GM21723 (cell line): Measurements from ENCODE around the gene ALKBH5.

Experiments used
- ATAC-seq: cut with Tn5 transposase; IDR thresholded peaks from one replicate; pipeline ENCODE4 v1.9.1; 2021; ENCODE audit warnings: mild to moderate bottlenecking, moderate library complexity; ENCODE audit not compliant: unreplicated experiment

The ALKBH5 gene

GRCh38 chr17:18238299-18238698 is 54.7 kb downstream of the ALKBH5 start:
- no peak for ATAC-seq

DNA sequence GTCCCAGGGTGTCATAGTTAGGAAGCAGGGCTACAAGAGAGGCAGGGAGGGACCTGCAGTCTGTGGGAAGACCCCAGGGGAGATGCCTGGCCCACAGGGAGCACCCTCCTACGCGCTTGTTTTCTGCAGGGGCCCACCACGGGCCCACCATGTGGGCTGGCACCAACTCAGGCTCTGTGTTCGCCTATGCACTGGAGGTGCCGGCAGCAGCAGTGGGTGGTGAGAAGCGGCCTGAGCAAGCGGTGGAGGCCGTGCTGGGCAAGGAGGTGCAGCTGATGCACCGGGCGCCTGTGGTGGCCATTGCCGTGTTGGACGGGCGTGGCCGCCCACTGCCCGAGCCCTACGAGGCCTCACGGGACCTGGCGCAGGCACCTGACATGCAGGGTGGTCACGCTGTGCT is 56.8 kb downstream of the ALKBH5 start:
- no peak for ATAC-seq

GRCh38 chr17:18241229-18241871 is 57.7 kb downstream of the ALKBH5 start:
- no peak for ATAC-seq

DNA sequence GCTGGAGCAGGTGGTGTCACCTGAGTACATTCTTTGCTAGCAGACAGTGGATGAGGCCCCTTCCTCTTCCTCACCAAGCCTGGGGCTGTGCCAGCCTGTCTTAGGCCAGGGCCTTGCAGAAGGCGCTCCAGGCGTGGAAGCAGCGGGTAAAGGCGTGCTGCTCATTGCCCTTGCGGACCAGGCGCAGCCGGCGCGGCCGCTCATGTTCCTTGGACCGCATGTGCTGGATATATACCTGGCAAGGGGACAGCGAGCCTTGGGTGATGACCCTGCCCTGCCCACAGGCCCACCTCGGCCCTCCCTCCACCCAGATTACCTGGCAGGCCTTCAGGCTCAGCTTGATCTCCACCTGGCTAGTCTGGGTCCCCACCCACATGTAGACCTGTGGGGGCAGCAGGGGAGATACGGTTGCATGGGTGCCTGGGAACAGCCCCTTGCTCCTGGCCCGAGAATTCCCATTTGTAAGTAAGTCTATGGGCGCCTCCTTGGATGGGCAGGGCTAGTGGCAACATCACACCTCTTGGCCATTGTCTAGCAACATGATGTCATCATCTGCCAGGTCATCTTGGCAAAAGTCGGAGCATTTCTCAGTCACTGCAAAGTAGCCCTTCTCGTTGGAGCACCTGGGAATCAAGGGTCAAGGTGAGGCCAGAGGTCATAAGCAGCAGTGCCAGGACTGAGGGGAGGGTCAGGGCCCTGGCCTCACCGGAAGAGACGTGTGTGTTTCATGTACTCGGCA is 61.6 kb downstream of the ALKBH5 start:
- no peak for ATAC-seq

DNA sequence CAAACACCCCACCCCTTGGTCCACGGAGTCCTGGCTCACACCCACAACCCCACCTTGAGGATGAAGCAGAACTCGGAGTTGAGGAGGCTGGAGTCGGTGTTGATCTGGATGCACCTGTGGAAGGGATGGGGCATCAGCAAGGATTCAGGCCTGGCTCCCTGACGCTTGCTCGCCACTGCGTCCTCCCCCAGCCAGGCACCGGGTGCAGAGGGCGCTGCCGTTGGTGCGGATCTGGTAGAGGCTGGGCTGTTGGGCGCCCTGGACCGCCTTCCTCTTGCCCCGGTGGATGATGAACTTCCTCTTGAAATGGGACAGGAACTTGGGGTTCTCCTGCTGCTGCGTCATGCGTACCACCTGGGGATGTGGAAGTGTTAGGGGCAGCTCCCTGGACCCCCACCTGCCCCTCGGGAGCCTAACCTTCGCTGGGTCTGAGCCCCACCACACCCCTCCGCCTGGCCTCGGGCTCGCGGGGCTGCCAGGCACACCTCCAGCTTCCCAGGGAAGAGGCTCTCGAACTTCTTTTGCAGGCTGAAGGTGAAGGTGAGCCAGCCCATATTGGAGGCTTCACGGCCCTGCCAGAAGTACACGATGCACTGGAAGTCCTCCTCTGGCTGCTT is 62.6 kb downstream of the ALKBH5 start:
- ATAC-seq: no peak

DNA sequence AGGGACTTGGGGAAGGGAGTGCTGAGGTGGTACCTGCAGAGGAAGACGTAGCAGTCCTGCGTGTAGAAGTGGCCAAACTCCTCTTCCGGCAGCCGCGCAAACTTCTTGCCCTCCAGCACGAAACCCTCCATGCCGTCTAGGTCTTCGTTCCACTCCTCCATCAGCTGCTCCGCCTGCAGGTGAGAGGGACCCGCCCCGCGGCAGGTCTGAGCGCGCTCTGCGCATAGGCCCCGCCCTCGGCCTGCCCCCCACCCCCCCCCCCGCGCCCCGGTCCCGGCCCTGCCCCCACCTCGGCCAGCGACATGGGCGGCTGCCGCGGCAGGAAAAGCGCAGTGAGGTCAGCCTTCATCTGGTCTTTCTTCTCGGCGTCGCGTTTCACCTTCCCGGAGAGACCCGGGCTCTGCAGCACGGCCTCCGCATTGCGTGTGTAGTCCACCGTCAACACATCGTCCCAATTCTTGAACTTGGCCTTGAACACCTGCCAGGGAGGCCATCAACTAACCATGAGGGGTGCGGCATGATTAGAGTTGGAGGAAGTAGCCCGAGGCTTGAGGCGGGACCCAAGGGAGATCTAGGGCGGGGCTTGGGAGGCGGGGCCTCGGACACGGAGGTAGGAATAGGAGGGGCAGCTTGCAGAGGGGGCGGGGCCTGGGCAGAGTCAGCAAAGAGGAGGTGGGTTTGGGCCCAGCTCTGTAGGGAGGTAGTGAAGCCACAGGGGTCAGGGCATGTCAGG is 63.4 kb downstream of the ALKBH5 start:
- no peak for ATAC-seq

DNA sequence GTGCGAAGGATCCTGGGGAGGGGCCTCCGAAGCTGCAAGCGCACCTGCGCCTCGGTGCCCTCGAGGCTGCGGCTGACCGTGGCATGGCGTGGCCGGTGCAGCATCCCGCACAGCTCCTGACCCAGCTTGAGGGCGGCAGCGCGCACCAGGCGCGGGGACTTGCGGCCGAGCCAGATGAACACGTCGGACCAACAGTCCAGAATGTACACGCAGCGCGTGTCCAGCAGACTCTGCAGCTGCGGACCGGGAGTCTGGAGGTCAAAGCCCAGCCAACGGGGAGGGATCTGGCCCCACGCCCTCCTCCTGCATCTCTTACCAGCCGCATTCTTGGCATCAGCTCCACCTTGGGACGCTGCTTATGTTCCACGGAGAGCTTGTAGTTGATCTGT is 64.0 kb downstream of the ALKBH5 start:
- no peak for ATAC-seq

DNA sequence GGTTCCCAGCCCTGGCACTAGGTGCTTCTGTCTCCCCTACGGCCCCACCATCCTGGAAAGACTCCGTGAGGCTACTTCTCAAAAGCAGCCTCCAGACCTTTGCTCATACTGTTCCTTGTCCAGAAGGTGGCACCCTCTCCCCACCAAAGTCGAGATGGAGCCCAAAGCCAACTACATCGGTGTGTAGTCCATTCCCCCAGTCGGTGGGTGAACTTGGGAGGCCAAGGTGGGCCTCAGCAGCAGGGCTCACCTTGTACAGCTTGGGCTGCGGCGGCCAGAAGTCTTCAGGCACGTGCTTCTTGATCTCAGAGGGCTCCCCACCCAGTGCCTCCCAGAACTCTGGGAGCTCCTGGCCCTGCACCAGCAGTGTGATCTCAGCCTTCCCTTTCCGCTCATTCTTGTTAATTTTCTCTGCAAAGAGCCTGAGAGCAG is 64.7 kb downstream of the ALKBH5 start:
- ATAC-seq: no peak

GRCh38 chr17:18248811-18249210 is 65.2 kb downstream of the ALKBH5 start:
- ATAC-seq: no peak

GRCh38 chr17:18250259-18250658 is 66.6 kb downstream of the ALKBH5 start:
- no peak for ATAC-seq

- no peak for ATAC-seq
Observed at GRCh38 chr17:18250708-18251107, 67.1 kb downstream of the ALKBH5 start.

DNA sequence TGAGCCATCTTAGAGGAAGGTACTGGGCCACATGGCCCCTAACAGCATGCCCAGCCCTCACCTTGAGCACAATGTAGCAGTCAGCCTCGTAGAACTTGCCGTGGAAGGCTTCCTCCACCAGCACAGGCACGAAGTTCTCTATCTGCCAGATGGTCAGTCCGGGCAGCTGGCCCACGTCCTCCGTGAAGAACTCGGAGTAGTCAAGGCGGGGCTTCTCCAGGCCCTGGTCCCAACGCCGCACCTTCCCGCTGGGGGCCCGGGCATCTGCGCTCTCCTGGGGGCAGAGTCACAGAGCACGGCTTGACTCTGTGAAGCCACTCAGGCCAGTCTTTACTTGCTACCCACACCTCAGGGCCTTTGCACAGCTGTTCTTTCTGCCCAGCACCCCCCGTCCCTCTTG is 67.6 kb downstream of the ALKBH5 start:
- no peak for ATAC-seq

- no peak for ATAC-seq
Observed at GRCh38 chr17:18252160-18252559, 68.5 kb downstream of the ALKBH5 start.

- no peak for ATAC-seq
Observed at GRCh38 chr17:18253187-18253884, 69.7 kb downstream of the ALKBH5 start.

DNA sequence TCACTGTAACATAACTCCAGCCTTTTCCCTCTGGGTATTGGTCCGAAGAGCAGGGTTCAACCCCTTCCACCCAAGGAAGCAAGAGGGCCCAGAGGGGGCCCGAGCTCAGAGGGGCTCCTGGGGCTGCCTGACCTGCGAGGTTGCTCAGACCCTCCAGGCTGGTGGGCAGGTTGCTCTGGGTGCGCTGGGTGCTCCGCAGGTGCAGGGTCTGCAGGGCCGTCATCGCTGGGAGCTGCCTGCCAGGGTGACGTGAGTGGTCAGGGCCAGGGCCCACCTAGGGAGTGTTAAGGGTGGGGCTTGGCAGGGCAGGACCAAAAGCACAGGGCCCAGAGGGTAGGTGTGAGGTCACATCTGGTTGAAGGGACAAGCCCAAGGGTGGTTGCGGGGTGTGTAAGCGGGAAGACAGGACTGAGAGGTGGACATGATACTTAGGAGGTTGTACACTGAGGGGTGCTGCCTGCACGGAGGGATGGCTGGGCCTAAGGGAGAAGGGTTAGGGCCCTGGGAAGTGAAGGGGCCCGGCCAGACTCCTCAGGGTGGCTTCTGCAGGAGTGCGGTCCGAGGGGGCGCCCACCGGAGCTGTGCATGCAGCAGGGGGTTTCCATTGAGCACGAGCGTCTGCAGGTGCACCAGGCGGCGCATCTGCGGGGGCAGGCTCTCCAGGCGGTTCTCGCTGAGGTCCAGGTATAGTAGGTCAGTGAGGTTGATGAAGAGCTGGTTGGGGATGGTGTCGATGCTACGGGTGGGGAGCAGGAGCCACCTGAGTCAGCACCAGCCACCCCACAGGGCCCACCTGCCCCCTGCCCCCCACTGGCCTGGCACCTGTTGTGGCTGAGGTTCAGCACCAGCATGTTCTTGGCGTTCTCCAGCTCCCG is 70.6 kb downstream of the ALKBH5 start:
- no peak for ATAC-seq

DNA sequence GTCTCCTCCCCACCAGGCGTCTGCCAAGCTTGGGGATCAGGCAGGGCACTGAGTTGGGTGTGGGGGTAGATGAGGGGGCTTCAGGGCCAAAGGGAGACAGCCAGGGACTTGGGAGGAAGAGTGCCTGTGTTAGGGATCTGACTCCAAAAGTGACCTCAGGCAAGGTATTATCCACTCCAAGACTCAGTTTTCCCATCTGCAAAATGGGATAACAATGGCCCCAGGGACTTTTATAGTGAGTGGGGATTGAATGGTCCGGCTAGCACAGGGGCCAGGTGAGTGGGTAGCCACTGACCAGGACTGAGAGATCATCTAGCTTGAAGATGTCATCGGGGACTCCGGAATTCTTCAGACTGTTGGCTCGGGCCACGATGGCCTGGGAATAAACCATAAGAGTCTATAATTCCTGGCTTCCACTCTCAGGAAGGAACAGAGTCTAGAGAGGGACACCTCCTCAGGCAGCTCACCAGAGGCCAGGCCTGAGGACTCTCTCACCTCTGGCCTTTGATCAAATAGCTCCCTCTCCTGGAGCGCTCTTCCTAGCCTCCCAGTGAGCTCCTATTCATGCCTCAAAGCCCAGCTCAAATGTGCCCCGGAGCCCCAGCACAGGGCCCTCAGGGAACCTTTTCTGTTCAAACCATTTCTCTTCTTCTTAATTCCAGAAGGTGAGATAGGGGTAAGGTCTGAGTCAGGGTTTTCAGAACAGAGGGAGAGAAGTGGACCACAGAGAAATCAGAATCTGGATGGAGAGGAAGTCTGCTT is 71.4 kb downstream of the ALKBH5 start:
- ATAC-seq: no peak

GRCh38 chr17:18256351-18256750 is 72.7 kb downstream of the ALKBH5 start:
- ATAC-seq: no peak

DNA sequence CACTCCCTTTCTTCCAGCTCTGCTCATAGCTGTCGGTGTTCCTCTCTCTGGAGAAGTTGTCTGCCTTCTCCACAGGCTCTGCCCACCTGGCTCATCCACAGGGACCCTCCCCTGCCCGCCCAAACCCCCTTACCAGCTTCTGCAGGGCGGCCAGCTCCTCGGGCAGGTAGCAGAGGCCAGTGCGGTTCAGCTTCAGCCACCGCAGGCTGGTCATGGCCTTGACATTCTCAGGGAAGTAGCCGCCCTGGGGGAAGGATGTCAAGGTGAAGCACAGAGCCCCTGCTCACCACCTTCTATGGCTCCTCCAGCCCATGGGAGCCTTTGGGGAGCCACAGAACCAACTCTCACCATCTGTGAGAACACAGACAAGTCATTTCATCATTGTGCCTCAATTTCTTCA is 73.1 kb downstream of the ALKBH5 start:
- no peak for ATAC-seq

DNA sequence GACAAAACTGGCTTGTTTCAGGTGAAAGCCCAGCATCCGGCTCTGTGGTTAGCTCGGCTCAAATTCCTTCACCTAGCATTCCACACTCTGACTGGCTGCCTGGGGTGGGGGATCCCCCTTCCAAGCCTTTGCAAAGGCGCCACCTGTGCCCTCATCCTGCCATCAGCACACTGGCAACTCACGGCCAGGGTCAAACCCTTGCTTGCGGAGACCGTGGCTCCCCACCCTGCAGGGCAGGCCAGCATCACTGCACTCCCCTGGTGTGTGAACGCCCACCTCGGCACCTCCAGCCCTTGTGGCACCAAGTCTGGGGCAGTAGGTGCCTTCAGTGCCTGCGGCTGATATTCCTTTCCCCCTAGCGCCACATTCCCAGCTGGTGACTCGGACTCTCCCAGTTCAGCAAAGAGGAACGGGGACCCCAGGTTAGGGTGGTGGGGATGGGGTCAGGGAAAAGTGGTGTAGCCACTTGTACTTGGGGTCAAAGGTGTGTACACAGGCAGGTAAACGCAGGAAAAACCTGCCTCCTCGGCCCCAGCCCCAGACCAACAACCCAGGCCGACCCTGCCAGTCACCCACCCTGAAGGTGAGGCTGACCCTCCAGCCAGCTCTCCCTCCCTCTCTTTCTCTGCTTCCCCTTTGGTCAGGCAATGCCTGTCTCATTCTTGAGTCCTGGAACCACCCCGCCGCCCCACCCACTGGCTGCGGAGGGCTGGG is 73.8 kb downstream of the ALKBH5 start:
- ATAC-seq: peak; percentile 8
